HepG2 (cell line): Measurements from ENCODE around the gene ZFYVE28. TPM values are rescaled to one million over a fixed set of nuclear protein-coding genes. Genes with fewer than 3 reads are reported as not detected.

ENCODE experiments used
- AFF4 ChIP-seq: sonication (generic); formaldehyde crosslinking; IDR thresholded peaks from 2 replicates; pipeline ENCODE4 v1.4.0; 2020; ENCODE audit warnings: missing genetic modification reagents
- ATM ChIP-seq: fragments of 450-650 bp; IDR thresholded peaks from 2 replicates; pipeline ENCODE4 v1.7.1; 2017; ENCODE audit warnings: mild to moderate bottlenecking, borderline replicate concordance
- ELF3 ChIP-seq: IDR thresholded peaks from 2 replicates; pipeline ENCODE4 v1.6.1; 2016; ENCODE audit warnings: missing genetic modification reagents, missing compliant biosample characterization
- NFKB2 ChIP-seq: sonication (generic); formaldehyde crosslinking; IDR thresholded peaks from 2 replicates; pipeline ENCODE4 v1.4.0; 2020; ENCODE audit warnings: missing genetic modification reagents, borderline replicate concordance
- REL ChIP-seq: sonication (generic); formaldehyde crosslinking; conservative IDR thresholded peaks from 2 replicates; pipeline ENCODE4 v1.8.0; 2022; ENCODE audit warnings: mild to moderate bottlenecking, missing genetic modification reagents, moderate library complexity
- SOX6 ChIP-seq, 2 experiments: fragments of 450-650 bp in 1 of 2; sonication (generic) in 1 of 2; formaldehyde crosslinking in 1 of 2; IDR thresholded peaks; 2 replicates each; pipeline versions ENCODE4 v1.4.0 to v1.6.1; 2017 to 2020; ENCODE audit warnings: antibody characterized with exemption in 1 of 2, mild to moderate bottlenecking in 1 of 2, missing genetic modification reagents in 1 of 2
- XBP1 ChIP-seq: sonication (generic); formaldehyde crosslinking; IDR thresholded peaks from 2 replicates; pipeline ENCODE4 v1.5.0; 2020; ENCODE audit warnings: missing genetic modification reagents
- ZFP90 ChIP-seq: sonication (generic); formaldehyde crosslinking; IDR thresholded peaks from 2 replicates; pipeline ENCODE4 v1.8.0; 2022; ENCODE audit warnings: missing genetic modification reagents, mild to moderate bottlenecking, inconsistent platforms, borderline replicate concordance
- ZFYVE20 ChIP-seq: sonication (generic); formaldehyde crosslinking; IDR thresholded peaks from 2 replicates; pipeline ENCODE4 v1.8.0; 2023; ENCODE audit warnings: low read depth, mild to moderate bottlenecking, moderate library complexity, missing genetic modification reagents, borderline replicate concordance
- ZNF24 ChIP-seq: fragments of 450-650 bp; IDR thresholded peaks from 2 replicates; pipeline ENCODE4 v1.6.1; 2017; ENCODE audit warnings: antibody characterized with exemption, mild to moderate bottlenecking
- ZNF34 ChIP-seq: sonication (generic); formaldehyde crosslinking; IDR thresholded peaks from 2 replicates; pipeline ENCODE4 v1.4.0; 2020; ENCODE audit warnings: mild to moderate bottlenecking, missing genetic modification reagents, borderline replicate concordance
- ZNF747 ChIP-seq: sonication (generic); formaldehyde crosslinking; IDR thresholded peaks from 2 replicates; pipeline ENCODE4 v1.8.1; 2023; ENCODE audit warnings: missing genetic modification reagents, mild to moderate bottlenecking, borderline replicate concordance
- ZNF891 ChIP-seq: sonication (generic); formaldehyde crosslinking; IDR thresholded peaks from 2 replicates; pipeline ENCODE4 v1.5.0; 2020; ENCODE audit warnings: mild to moderate bottlenecking, missing genetic modification reagents
- ZSCAN25 ChIP-seq: sonication (generic); formaldehyde crosslinking; IDR thresholded peaks from 2 replicates; pipeline ENCODE4 v1.8.0; 2022; ENCODE audit warnings: mild to moderate bottlenecking, missing genetic modification reagents
- ZSCAN29 ChIP-seq: sonication (generic); formaldehyde crosslinking; conservative IDR thresholded peaks from 2 replicates; pipeline ENCODE4 v1.4.0; 2020; ENCODE audit warnings: mild to moderate bottlenecking, missing genetic modification reagents
- polyA plus RNA-seq, 8 experiments: library from polyadenylated mRNA; depleted of rRNA in 3 of 8; stranded (reverse) in 7 of 8; unstranded in 1 of 8; fragments of >200 nt; fragmentation: Illumina TruSeq in 4 of 8; extraction: Trizol in 4 of 8; gene quantifications; 2 replicates each; pipeline versions ENCODE4 v1.2.1 to v1.2.3, GENCODE V29; 2011 to 2016; ENCODE audit warnings: low read depth in 4 of 8, missing spikeins in 1 of 8, mixed read lengths in 1 of 8; ENCODE audit not compliant: insufficient read depth in 1 of 8
- total RNA-seq, 5 experiments: library from RNA; depleted of rRNA; stranded (reverse); fragments of >200 nt; fragmentation: Illumina TruSeq; extraction: Trizol; gene quantifications; 2 replicates each; pipeline ENCODE4 v1.2.3, GENCODE V29; 2016; ENCODE audit warnings: low read depth in 1 of 5
- TF ChIP-seq, protein P1 (sequence below): sonication (generic); formaldehyde crosslinking; IDR thresholded peaks from 2 replicates; pipeline ENCODE4 v1.9.0; 2022; ENCODE audit warnings: low read depth, missing genetic modification reagents
- TF ChIP-seq, protein P2 (sequence below): sonication (generic); formaldehyde crosslinking; IDR thresholded peaks from 2 replicates; pipeline ENCODE4 v1.5.0; 2020; ENCODE audit warnings: mild to moderate bottlenecking, missing genetic modification reagents, borderline replicate concordance
- TF ChIP-seq, protein P3 (sequence below): sonication (generic); formaldehyde crosslinking; IDR thresholded peaks from 2 replicates; pipeline ENCODE4 v1.4.0; 2020; ENCODE audit warnings: mild to moderate bottlenecking, missing genetic modification reagents

ZFYVE28 gene
- total and polyA plus RNA-seq, 2 of the 13 experiments (the other 11 are each of a cell fraction or from before 2014, with no cell fraction given): 0.12 to 0.22 TPM

GRCh38 chr4:2241410-2242353, 176.8 kb downstream of the ZFYVE28 start, which contains the start of the genes HAUS3 and POLN (continued):
- TF ChIP-seq, protein P1, sequence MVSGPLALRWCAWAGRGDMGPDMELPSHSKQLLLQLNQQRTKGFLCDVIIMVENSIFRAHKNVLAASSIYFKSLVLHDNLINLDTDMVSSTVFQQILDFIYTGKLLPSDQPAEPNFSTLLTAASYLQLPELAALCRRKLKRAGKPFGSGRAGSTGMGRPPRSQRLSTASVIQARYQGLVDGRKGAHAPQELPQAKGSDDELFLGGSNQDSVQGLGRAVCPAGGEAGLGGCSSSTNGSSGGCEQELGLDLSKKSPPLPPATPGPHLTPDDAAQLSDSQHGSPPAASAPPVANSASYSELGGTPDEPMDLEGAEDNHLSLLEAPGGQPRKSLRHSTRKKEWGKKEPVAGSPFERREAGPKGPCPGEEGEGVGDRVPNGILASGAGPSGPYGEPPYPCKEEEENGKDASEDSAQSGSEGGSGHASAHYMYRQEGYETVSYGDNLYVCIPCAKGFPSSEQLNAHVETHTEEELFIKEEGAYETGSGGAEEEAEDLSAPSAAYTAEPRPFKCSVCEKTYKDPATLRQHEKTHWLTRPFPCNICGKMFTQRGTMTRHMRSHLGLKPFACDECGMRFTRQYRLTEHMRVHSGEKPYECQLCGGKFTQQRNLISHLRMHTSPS (CRISPR knock-in tag): no peak
- TF ChIP-seq ZNF891 (CRISPR knock-in tag) (peak; percentile 74), ZSCAN25 (CRISPR knock-in tag) (no peak), ZNF747 (0 out of 2 replicates have a peak, but pooled peaks have one; percentile 19), REL (CRISPR knock-in tag) (no peak; the same call in 1 of the 2 replicates), ZFYVE20 (CRISPR knock-in tag) (no peak), XBP1 (CRISPR knock-in tag) (no peak), SOX6 (IDR thresholded peaks at IDR 0.05) (no peak), SOX6 (CRISPR knock-in tag; IDR thresholded peaks at IDR 0.05) (no peak; the same call in 1 of the 2 replicates), NFKB2 (CRISPR knock-in tag) (peak; percentile 46; the same call in 1 of the 2 replicates), ZSCAN29 (CRISPR knock-in tag) (0 out of 2 replicates have a peak, but pooled peaks have one; percentile 43), AFF4 (CRISPR knock-in tag) (no peak), ELF3 (CRISPR knock-in tag) (peak; percentile 63), ZFP90 (CRISPR knock-in tag) (no peak), ATM (no peak), ZNF34 (CRISPR knock-in tag) (no peak), ZNF24 (no peak)
- TF ChIP-seq, protein P2, sequence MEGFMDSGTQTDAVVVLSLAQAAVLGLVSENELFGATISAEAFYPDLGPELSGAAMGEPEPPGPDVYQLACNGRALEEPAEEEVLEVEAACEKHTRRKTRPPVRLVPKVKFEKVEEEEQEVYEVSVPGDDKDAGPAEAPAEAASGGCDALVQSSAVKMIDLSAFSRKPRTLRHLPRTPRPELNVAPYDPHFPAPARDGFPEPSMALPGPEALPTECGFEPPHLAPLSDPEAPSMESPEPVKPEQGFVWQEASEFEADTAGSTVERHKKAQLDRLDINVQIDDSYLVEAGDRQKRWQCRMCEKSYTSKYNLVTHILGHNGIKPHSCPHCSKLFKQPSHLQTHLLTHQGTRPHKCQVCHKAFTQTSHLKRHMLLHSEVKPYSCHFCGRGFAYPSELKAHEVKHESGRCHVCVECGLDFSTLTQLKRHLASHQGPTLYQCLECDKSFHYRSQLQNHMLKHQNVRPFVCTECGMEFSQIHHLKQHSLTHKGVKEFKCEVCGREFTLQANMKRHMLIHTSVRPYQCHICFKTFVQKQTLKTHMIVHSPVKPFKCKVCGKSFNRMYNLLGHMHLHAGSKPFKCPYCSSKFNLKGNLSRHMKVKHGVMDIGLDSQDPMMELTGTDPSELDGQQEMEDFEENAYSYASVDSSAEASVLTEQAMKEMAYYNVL: no peak
- TF ChIP-seq, protein P3, sequence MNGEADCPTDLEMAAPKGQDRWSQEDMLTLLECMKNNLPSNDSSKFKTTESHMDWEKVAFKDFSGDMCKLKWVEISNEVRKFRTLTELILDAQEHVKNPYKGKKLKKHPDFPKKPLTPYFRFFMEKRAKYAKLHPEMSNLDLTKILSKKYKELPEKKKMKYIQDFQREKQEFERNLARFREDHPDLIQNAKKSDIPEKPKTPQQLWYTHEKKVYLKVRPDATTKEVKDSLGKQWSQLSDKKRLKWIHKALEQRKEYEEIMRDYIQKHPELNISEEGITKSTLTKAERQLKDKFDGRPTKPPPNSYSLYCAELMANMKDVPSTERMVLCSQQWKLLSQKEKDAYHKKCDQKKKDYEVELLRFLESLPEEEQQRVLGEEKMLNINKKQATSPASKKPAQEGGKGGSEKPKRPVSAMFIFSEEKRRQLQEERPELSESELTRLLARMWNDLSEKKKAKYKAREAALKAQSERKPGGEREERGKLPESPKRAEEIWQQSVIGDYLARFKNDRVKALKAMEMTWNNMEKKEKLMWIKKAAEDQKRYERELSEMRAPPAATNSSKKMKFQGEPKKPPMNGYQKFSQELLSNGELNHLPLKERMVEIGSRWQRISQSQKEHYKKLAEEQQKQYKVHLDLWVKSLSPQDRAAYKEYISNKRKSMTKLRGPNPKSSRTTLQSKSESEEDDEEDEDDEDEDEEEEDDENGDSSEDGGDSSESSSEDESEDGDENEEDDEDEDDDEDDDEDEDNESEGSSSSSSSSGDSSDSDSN (CRISPR knock-in tag): peak; percentile 84
